ENCODE measurements around the gene MOB3A. TPM values are rescaled to one million over a fixed set of nuclear protein-coding genes. Genes with fewer than 3 reads are reported as not detected.

MOB3A gene
- total RNA-seq, 1 experiment from 2014 or later, result 11.7 TPM

DNA sequence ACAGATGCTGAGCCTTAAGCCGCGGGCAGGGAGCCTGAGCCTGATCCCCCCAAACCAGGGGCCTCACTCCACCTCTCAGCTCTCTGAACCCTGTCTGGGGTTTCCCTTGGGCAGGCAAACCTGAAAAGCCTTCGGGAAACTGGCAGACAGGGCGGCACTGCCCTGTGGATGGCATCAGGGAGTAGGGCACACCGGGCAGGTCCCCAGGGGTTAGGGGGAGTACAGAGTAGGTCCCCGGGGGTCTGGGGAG, 54.8 kb downstream of the MOB3A start:
- no peaks in the 10 kb centered on the region for H3K9me3 Mint-ChIP-seq (ENCODE audit: unreplicated experiment)
- intact Hi-C loops (cut with micrococcal nuclease; ENCODE audit: unreplicated experiment), result no loop called here
- no peak overlapping the region for H3K4me3 Mint-ChIP-seq (ENCODE audit: unreplicated experiment)
- H3K4me1 ChIP-seq, result peaks cover 4% of the 10 kb centered on the region; the same call in 1 of the 2 replicates
- peaks cover 1% of the 10 kb centered on the region; the same call in 1 of the 2 replicates for H3K36me3 ChIP-seq (ENCODE audit: control insufficient read depth, insufficient read depth, low read length)
- no peak for DNase-seq
- no TSS peak for BruUV-seq (replicated peaks)
- ChIA-PET CTCF (no interaction called here), POLR2A (no interaction called here)
- no peaks in the 10 kb centered on the region for H3K27me3 ChIP-seq (replicated peaks; ENCODE audit: control insufficient read depth, insufficient read depth, low read length)
- H3K4me1 Mint-ChIP-seq (ENCODE audit: low read depth, unreplicated experiment), result no peaks in the 10 kb centered on the region
- H3K27ac Mint-ChIP-seq (ENCODE audit: unreplicated experiment), result peak overlapping the region; percentile 59
- H3K36me3 Mint-ChIP-seq (ENCODE audit: insufficient read depth, unreplicated experiment), result peaks cover 44% of the 10 kb centered on the region
- H3K27me3 Mint-ChIP-seq (ENCODE audit: insufficient read depth, unreplicated experiment), result no peaks in the 10 kb centered on the region
- no peaks in the 10 kb centered on the region for H3K9me3 ChIP-seq
- no peak overlapping the region for H3K4me3 ChIP-seq (ENCODE audit: low read depth, low read length)
- TF ChIP-seq, protein P1, sequence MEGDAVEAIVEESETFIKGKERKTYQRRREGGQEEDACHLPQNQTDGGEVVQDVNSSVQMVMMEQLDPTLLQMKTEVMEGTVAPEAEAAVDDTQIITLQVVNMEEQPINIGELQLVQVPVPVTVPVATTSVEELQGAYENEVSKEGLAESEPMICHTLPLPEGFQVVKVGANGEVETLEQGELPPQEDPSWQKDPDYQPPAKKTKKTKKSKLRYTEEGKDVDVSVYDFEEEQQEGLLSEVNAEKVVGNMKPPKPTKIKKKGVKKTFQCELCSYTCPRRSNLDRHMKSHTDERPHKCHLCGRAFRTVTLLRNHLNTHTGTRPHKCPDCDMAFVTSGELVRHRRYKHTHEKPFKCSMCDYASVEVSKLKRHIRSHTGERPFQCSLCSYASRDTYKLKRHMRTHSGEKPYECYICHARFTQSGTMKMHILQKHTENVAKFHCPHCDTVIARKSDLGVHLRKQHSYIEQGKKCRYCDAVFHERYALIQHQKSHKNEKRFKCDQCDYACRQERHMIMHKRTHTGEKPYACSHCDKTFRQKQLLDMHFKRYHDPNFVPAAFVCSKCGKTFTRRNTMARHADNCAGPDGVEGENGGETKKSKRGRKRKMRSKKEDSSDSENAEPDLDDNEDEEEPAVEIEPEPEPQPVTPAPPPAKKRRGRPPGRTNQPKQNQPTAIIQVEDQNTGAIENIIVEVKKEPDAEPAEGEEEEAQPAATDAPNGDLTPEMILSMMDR (IDR thresholded peaks at IDR 0.05; ENCODE audit: insufficient read depth in 1 of 2, low read depth in 1 of 2, low read length in 1 of 2, severe bottlenecking in 1 of 2, unreplicated experiment in 1 of 2), result no peak

- peaks cover 1% of the 10 kb centered on the region; the same call in 1 of the 2 replicates for H3K36me3 ChIP-seq (ENCODE audit: control insufficient read depth, insufficient read depth, low read length)
- Mint-ChIP-seq H3K36me3 (ENCODE audit: insufficient read depth, unreplicated experiment) (peaks cover 44% of the 10 kb centered on the region), H3K4me1 (ENCODE audit: low read depth, unreplicated experiment) (no peaks in the 10 kb centered on the region), H3K9me3 (ENCODE audit: unreplicated experiment) (no peaks in the 10 kb centered on the region), H3K4me3 (ENCODE audit: unreplicated experiment) (no peak overlapping the region), H3K27me3 (ENCODE audit: insufficient read depth, unreplicated experiment) (no peaks in the 10 kb centered on the region), H3K27ac (ENCODE audit: unreplicated experiment) (peak overlapping the region; percentile 59)
- peak in 1 of 2 experiments; percentile 30 for DNase-seq
- TF ChIP-seq, protein P1 (IDR thresholded peaks at IDR 0.05; ENCODE audit: insufficient read depth in 1 of 2, low read depth in 1 of 2, low read length in 1 of 2, severe bottlenecking in 1 of 2, unreplicated experiment in 1 of 2), result no peak
- no TSS peak for BruUV-seq (replicated peaks)
- CTCF ChIA-PET, result no interaction called here
- H3K4me3 ChIP-seq (ENCODE audit: low read depth, low read length), result no peak overlapping the region
- POLR2A ChIA-PET, result no interaction called here
- H3K4me1 ChIP-seq, result peaks cover 4% of the 10 kb centered on the region; the same call in 1 of the 2 replicates
- H3K9me3 ChIP-seq, result peaks cover under 1% of the 10 kb centered on the region; the same call in 1 of the 2 replicates
- no peaks in the 10 kb centered on the region for H3K27me3 ChIP-seq (replicated peaks; ENCODE audit: control insufficient read depth, insufficient read depth, low read length)
- intact Hi-C loops (cut with micrococcal nuclease; ENCODE audit: unreplicated experiment), result no loop called here
Observed at GRCh38 chr19:2040647-2041432, 55.3 kb downstream of the MOB3A start.

DNA sequence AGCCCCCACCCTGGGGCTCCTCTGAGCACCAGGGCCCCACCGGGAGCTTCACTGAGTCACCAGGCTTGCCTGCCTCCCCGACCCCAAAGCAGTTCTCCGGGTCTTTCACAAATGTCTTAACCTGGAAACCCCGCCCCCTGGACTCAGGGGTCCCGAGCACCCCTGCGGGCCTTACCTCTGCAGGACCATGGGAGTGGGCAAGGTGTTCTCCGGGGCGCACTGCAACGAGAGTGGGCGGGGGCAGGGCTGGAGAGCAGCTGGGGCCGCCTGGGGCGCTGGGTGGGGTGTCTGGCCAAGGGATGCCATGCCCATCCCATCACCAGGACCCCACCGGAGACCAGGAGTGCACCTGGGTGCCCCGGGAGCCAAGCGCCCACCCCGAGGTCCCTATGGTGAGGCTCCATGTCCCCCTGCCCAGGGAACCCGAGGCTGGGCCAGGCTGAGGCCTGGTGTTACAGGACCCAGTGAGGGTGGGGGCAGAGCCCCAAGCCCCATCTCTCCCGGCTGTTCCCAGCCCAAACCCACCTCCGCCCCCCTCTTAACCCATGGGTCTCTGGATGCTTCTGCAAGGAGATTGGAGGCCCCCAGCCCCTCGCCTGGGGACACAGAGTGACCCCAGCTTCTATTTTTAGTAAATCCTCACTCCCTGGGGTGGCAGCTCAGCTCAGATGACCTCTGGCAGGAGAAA, 56.0 kb downstream of the MOB3A start:
- no TSS peak for BruUV-seq (replicated peaks)
- CTCF ChIA-PET, result no interaction called here
- no peak for DNase-seq
- H3K27me3 ChIP-seq (replicated peaks; ENCODE audit: control insufficient read depth, insufficient read depth, low read length), result no peaks in the 10 kb centered on the region
- no peaks in the 10 kb centered on the region for H3K4me1 Mint-ChIP-seq (ENCODE audit: low read depth, unreplicated experiment)
- H3K9me3 ChIP-seq, result peaks cover 8% of the 10 kb centered on the region
- H3K9me3 Mint-ChIP-seq (ENCODE audit: unreplicated experiment), result no peaks in the 10 kb centered on the region
- H3K27ac Mint-ChIP-seq (ENCODE audit: unreplicated experiment), result no peak overlapping the region
- POLR2A ChIA-PET, result no interaction called here
- peaks cover 47% of the 10 kb centered on the region for H3K36me3 Mint-ChIP-seq (ENCODE audit: insufficient read depth, unreplicated experiment)
- H3K27me3 Mint-ChIP-seq (ENCODE audit: insufficient read depth, unreplicated experiment), result no peaks in the 10 kb centered on the region
- H3K4me1 ChIP-seq, result peaks cover 4% of the 10 kb centered on the region; the same call in 1 of the 2 replicates
- TF ChIP-seq, protein P1 (IDR thresholded peaks at IDR 0.05; ENCODE audit: insufficient read depth in 1 of 2, low read depth in 1 of 2, low read length in 1 of 2, severe bottlenecking in 1 of 2, unreplicated experiment in 1 of 2), result no peak
- H3K4me3 Mint-ChIP-seq (ENCODE audit: unreplicated experiment), result no peak overlapping the region
- H3K4me3 ChIP-seq (ENCODE audit: low read depth, low read length), result no peak overlapping the region
- intact Hi-C loops (cut with micrococcal nuclease; ENCODE audit: unreplicated experiment), result no loop called here
- peaks cover 1% of the 10 kb centered on the region; the same call in 1 of the 2 replicates for H3K36me3 ChIP-seq (ENCODE audit: control insufficient read depth, insufficient read depth, low read length)

Measured in Caco-2 (cell line).